A673 (cell line): Measurements from ENCODE around the gene RPS26.

ENCODE experiments used
- EZH2 ChIP-seq: fragments of 200-600 bp; sonication (generic); IDR thresholded peaks from 2 replicates; pipeline ENCODE4 v1.6.1; 2017; ENCODE audit warnings: borderline replicate concordance, low read depth, mild to moderate bottlenecking, mixed read lengths, antibody characterized with exemption, low read length; ENCODE audit not compliant: poor library complexity, severe bottlenecking
- TF ChIP-seq, protein P1 (sequence below): fragments of 300-800, 200-600 bp; sonication (generic); conservative IDR thresholded peaks from 2 replicates; pipeline ENCODE4 v1.5.1; 2017; ENCODE audit warnings: low read depth, mild to moderate bottlenecking, antibody characterized with exemption, low read length, moderate library complexity, mixed read lengths

DNA sequence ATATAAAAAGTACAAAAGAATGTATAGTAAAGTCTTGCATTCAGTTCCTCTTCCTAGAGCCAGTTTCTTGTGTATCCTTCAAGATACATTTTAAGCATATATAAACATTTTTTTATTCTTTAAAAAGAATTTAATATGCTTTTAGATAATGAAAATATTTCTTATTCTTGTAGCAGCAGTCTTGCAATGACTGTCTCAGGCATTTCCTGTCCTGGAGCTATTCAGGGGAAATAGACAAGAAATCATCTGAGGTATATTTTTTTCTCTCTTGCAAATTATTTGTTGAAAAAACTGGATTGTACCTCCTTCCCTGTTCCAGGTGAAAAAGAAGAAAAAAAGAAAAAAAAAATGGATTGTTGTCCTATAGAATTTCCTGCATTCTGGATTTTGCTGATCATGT, 21.3 kb downstream of the RPS26 start:
- TF ChIP-seq, protein P1, sequence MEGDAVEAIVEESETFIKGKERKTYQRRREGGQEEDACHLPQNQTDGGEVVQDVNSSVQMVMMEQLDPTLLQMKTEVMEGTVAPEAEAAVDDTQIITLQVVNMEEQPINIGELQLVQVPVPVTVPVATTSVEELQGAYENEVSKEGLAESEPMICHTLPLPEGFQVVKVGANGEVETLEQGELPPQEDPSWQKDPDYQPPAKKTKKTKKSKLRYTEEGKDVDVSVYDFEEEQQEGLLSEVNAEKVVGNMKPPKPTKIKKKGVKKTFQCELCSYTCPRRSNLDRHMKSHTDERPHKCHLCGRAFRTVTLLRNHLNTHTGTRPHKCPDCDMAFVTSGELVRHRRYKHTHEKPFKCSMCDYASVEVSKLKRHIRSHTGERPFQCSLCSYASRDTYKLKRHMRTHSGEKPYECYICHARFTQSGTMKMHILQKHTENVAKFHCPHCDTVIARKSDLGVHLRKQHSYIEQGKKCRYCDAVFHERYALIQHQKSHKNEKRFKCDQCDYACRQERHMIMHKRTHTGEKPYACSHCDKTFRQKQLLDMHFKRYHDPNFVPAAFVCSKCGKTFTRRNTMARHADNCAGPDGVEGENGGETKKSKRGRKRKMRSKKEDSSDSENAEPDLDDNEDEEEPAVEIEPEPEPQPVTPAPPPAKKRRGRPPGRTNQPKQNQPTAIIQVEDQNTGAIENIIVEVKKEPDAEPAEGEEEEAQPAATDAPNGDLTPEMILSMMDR: no peak
- TF ChIP-seq EZH2: no peak
